ENCODE measurements around the gene TMCC1.

The TMCC1 gene

DNA sequence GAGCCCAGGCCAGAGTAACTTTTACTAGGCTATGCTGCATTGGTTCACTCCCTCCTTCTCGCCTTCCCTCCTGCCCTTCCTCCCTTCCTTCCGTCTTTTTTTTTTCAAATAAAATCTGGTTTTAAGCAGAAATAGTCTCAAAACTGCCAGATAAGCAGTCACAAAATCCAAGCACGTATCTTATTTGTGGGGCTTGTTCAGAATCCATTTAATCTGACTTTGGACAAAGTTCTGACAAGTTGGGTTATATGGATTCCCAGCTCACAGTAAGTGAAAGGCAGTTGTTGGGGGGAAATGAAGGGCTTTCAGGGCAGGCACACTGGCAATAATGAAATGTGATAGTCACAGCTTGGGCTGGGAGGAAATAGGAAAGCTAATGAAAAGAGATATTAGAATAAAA, 255.0 kb downstream of the TMCC1 start:
- H3K4me3 ChIP-seq (ENCODE audit: low read depth, low read length): no peak overlapping the region
- TF ChIP-seq, protein P1, sequence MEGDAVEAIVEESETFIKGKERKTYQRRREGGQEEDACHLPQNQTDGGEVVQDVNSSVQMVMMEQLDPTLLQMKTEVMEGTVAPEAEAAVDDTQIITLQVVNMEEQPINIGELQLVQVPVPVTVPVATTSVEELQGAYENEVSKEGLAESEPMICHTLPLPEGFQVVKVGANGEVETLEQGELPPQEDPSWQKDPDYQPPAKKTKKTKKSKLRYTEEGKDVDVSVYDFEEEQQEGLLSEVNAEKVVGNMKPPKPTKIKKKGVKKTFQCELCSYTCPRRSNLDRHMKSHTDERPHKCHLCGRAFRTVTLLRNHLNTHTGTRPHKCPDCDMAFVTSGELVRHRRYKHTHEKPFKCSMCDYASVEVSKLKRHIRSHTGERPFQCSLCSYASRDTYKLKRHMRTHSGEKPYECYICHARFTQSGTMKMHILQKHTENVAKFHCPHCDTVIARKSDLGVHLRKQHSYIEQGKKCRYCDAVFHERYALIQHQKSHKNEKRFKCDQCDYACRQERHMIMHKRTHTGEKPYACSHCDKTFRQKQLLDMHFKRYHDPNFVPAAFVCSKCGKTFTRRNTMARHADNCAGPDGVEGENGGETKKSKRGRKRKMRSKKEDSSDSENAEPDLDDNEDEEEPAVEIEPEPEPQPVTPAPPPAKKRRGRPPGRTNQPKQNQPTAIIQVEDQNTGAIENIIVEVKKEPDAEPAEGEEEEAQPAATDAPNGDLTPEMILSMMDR (conservative IDR thresholded peaks at IDR 0.05; ENCODE audit: low read depth, low read length): no peak
- no peak for DNase-seq (ENCODE audit: low read depth)

DNA sequence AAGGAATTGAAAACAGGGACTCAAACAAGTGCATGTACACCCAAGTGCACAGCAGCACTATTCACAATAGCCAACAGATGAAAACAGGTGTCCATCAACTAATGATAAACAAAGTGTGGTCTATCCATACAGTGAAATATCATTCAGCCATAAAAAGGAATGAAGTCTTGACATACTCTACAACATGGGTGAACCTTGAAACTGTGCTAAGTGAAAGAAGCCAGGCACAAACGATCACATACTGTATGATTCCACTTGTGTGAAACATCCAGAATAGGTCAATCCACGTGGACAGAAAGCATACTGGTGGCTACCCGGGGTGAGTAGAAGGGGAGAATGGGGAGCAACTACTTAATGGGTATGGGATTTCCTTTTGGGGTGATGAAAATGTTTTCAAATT, 257.4 kb downstream of the TMCC1 start:
- DNase-seq (ENCODE audit: low read depth): no peak
- TF ChIP-seq, protein P1 (conservative IDR thresholded peaks at IDR 0.05; ENCODE audit: low read depth, low read length): no peak
- no peak overlapping the region for H3K4me3 ChIP-seq (ENCODE audit: low read depth, low read length)

DNA sequence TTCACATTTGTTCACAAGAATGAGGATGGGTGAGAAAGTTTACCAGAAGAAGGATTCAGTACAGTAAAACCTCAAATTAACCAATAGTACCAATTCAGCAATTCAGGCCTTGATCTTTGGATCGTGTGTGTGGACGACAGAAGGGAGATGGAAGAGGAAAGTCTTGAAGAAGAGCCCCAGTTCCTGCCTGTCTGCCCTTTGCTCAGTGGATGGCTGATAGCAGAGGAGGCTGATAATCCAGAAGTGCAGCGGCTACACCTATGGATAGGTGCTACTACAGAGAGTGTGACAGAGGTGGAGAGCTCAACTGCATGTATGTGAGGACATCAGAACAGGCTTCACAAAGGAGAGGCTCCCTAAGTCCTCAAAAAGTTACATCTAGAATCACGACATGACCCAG, 257.9 kb downstream of the TMCC1 start:
- TF ChIP-seq, protein P1 (conservative IDR thresholded peaks at IDR 0.05; ENCODE audit: low read depth, low read length): no peak
- DNase-seq (ENCODE audit: low read depth): no peak
- no peak overlapping the region for H3K4me3 ChIP-seq (ENCODE audit: low read depth, low read length)

DNA sequence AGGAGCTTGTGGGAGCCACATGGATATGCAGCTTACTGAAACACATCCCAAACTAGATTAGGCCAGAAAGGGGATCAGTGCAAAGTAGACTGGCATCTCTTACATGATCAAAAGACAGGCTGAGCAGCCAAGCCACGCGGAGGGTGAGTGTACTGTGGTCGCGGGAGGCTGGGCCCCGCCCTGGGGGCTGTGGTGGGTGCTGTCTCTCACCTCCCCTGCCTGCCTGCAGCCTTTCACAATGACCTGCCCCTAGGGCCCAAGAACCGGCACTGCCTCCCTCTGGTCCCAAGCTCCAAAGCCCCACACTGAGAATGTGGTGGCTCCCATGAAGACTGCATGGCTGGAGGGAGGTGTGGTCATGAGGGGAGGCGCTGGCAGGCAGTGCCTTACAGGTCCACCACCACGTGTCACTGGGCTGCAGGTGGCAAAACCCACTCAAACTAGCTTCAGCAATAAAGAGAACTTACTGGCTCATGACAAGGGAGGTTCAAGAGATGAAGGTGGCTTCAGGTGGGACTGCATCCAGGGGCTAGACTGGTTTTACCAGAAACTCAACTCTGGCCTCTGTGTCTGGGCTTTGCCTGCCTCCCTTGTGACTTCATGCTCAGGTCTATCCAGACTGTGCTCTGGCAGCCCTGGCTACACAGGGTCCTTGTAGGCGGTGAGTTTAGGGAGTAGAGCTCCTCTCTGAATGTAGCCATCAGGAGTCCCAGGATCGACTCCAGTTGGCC, 259.6 kb downstream of the TMCC1 start:
- H3K4me3 ChIP-seq (ENCODE audit: low read depth, low read length): no peak overlapping the region
- TF ChIP-seq, protein P1 (conservative IDR thresholded peaks at IDR 0.05; ENCODE audit: low read depth, low read length): no peak
- no peak for DNase-seq (ENCODE audit: low read depth)

DNA sequence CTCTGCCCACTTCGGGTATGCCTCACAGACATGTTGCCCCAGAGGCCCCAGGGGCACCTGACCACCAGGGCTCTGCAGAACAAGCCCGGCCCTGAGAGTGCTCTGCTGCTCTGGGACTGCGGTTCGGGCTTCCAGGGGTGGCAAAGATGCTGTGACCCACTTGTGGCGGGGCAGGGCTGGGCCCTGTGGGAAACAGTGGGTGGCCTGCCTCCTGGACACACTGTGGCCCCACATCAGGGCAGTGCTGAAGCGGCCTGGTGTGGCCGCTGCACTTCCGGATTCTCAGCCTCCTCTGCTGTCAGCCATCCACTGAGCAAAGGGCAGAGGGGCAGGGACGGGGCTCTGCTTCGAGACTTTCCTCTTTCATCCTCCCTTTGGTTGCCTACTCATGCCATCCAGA, 260.5 kb downstream of the TMCC1 start:
- DNase-seq (ENCODE audit: low read depth): no peak
- no peak overlapping the region for H3K4me3 ChIP-seq (ENCODE audit: low read depth, low read length)
- TF ChIP-seq, protein P1 (conservative IDR thresholded peaks at IDR 0.05; ENCODE audit: low read depth, low read length): no peak

DNA sequence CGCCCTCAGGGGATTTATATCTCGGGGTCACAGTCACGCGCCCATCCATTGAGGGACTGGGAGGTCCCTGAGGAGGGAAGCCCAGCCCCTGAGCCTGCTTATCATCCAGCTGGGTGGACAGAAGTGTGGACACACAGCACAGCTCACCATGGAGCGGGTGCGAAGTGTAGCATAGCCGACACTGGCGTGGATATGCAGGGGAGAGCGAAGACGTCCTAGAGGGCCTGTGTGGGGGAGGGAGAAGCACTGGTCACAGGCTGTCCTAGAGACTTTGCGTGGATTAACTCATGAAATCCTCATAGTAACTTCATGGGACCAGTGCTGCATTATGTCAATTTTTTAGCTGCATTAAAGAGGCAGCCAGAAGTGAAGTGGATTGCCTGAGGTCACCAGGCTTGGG, 261.0 kb downstream of the TMCC1 start:
- no peak for DNase-seq (ENCODE audit: low read depth)
- TF ChIP-seq, protein P1 (conservative IDR thresholded peaks at IDR 0.05; ENCODE audit: low read depth, low read length): no peak
- no peak overlapping the region for H3K4me3 ChIP-seq (ENCODE audit: low read depth, low read length)

DNA sequence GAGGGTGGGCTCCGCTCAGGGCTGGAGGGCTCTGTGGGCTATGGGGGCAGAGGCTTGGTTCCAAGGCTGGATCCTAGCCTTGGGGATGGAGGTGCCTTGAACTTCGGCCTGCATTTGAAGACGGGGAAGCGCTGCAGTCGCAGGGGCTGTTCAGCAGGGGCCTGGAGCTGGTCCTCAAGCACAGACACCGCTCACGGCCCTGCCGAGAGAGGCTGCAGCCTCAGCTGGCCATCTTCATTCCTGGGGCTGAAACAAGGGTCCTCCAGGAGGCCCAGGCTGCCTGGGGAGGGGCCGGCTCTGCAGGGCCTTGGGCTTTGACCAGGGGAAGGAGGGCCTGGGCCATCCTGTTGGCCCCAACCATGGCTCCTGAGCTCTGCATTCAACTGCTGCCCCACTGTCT, 261.5 kb downstream of the TMCC1 start:
- H3K4me3 ChIP-seq (ENCODE audit: low read depth, low read length): no peak overlapping the region
- no peak for DNase-seq (ENCODE audit: low read depth)
- TF ChIP-seq, protein P1 (conservative IDR thresholded peaks at IDR 0.05; ENCODE audit: low read depth, low read length): no peak

Measured in choroid plexus epithelial cell (primary cell).